Fibroblast of lung (primary cell): ENCODE measurements around the gene TMCC3. TPM values are rescaled to one million over a fixed set of nuclear protein-coding genes. Genes with fewer than 3 reads are reported as not detected.

Experiments
- DNase-seq, 2 donors: peaks; one replicate each; pipeline versions ENCODE4 v3.0.0 to v3.0.0-alpha.2; 2010; ENCODE audit warnings: low read depth in 2 of 2
- H2AFZ ChIP-seq: 2 replicates; pipeline ENCODE4 v1.5.1; 2012; ENCODE audit warnings: low read length, control low read depth, inconsistent platforms
- H3K27ac ChIP-seq: 2 replicates; pipeline ENCODE4 v1.5.1; 2011; ENCODE audit warnings: low read length, control low read depth; ENCODE audit not compliant: insufficient read depth
- H3K27me3 ChIP-seq: 2 replicates; pipeline ENCODE4 v1.5.1; 2011; ENCODE audit warnings: mild to moderate bottlenecking, low read length; ENCODE audit not compliant: control insufficient read depth, insufficient read depth
- H3K36me3 ChIP-seq: 2 replicates; pipeline ENCODE4 v1.5.1; 2011; ENCODE audit warnings: low read length; ENCODE audit not compliant: control insufficient read depth, insufficient read depth
- H3K4me1 ChIP-seq: 2 replicates; pipeline ENCODE4 v1.5.1; 2011; ENCODE audit warnings: low read length; ENCODE audit not compliant: control insufficient read depth, insufficient read depth; ENCODE audit errors: extremely low read depth
- H3K4me2 ChIP-seq: 2 replicates; pipeline ENCODE4 v1.5.1; 2011; ENCODE audit warnings: low read length, control low read depth; ENCODE audit not compliant: insufficient read depth; ENCODE audit errors: extremely low read depth
- H3K4me3 ChIP-seq, 4 experiments: fragments of 200-600 bp in 1 of 4; sonication (generic) in 1 of 4; replicated peaks in 1 of 4; 2 replicates each; pipeline ENCODE4 v1.5.1; 2011 to 2016; ENCODE audit warnings: low read length in 4 of 4, low read depth in 3 of 4, mild to moderate bottlenecking in 3 of 4, control low read depth in 2 of 4, inconsistent platforms in 1 of 4, mixed read lengths in 1 of 4; ENCODE audit not compliant: insufficient read depth in 1 of 4; ENCODE audit errors: control extremely low read depth in 1 of 4
- H3K79me2 ChIP-seq: 2 replicates; pipeline ENCODE4 v1.5.1; 2012; ENCODE audit warnings: mild to moderate bottlenecking, low read length, inconsistent platforms; ENCODE audit not compliant: control insufficient read depth, insufficient read depth
- H3K9ac ChIP-seq: 2 replicates; pipeline ENCODE4 v1.5.1; 2011; ENCODE audit warnings: mild to moderate bottlenecking, low read length, control low read depth; ENCODE audit not compliant: insufficient read depth
- H3K9me3 ChIP-seq: 2 replicates; pipeline ENCODE4 v1.5.1; 2012; ENCODE audit warnings: low read depth, low read length; ENCODE audit not compliant: control insufficient read depth, insufficient read depth
- H4K20me1 ChIP-seq: 2 replicates; pipeline ENCODE4 v1.5.1; 2011; ENCODE audit warnings: low read length; ENCODE audit not compliant: control insufficient read depth, insufficient read depth; ENCODE audit errors: extremely low read depth
- EZH2 ChIP-seq: IDR thresholded peaks from 2 replicates; pipeline ENCODE4 v1.5.1; 2012; ENCODE audit warnings: low read length, control low read depth, mild to moderate bottlenecking; ENCODE audit errors: missing control alignments
- polyA plus RNA-seq, 2 donors: library from polyadenylated mRNA; depleted of rRNA in 1 of 2; stranded (reverse) in 1 of 2; unstranded in 1 of 2; fragments of >200 nt; gene quantifications; 2 replicates each; pipeline ENCODE4 v1.2.1, GENCODE V29; 2011 to 2012; ENCODE audit warnings: missing spikeins in 1 of 2
- total RNA-seq: library from RNA; depleted of rRNA; stranded (reverse); fragments of >200 nt; gene quantifications from 2 replicates; pipeline ENCODE4 v1.2.1, GENCODE V29; 2014
- TF ChIP-seq, protein P1 (sequence below), 2 donors: IDR thresholded peaks in 1 of 2; conservative IDR thresholded peaks in 1 of 2; 1 replicate in 1 of 2; 2 replicates in 1 of 2; pipeline ENCODE4 v1.5.1; 2011 to 2012; ENCODE audit warnings: low read length in 2 of 2, control low read depth in 1 of 2, inconsistent platforms in 1 of 2, low read depth in 1 of 2, mild to moderate bottlenecking in 1 of 2

Gene TMCC3
- total and polyA plus RNA-seq, 2 donors (not counting 1 experiment from before 2014, with no cell fraction given): 0.22 to 0.33 TPM

DNA sequence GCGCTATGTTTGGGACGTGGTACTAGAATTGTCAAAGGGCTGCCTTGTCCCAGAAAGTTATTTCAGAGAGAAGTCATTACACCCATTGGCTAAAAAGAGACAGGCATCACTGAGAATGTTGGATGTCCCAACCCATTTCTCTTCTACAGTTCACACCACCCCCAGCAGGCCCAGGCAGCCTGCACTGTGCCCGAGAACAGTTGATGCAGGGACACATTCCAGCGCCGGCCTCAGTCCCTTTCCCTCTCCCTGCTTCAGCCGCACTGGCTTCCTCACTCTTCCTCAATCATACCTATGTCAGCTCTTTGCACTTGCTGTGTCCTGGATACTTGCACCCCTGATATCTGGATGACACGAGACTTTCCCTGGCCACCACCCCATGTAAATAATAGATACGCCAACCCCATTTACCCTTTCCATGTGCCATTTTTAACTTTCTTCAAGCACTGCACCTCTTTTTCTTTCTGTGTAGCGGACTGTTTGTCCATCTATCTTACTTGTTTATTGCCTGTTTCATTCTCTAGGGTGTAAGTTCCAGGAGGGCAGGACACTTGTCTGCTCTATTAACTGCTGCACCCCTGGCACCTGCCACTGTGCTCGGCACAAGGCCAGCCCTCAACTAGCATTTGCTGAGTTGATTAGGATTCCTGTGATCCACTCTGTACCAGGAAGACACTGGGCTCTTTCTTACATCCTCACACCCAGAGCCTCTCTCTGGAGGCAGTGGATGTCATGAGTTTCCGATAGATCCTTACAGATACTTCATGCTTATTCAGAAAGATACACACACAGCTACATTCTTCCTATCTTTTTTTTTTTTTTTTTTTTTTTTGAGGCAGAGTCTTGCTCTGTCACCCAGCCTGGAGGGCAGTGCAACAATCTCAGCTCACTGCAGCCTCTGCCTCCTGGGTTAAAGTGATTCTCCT, 114.1 kb downstream of the TMCC3 start:
- Histone ChIP-seq H3K9ac (no peak overlapping the region), H3K27me3 (peaks cover 2% of the 10 kb centered on the region), H4K20me1 (no peaks in the 10 kb centered on the region), H3K79me2 (no peaks in the 10 kb centered on the region), H3K4me3 (no peak overlapping the region), H3K27ac (no peak overlapping the region), H3K36me3 (no peaks in the 10 kb centered on the region), H3K4me1 (no peaks in the 10 kb centered on the region), H3K4me2 (no peak overlapping the region), H2AFZ (no peak overlapping the region), H3K9me3 (no peaks in the 10 kb centered on the region)
- no peak for DNase-seq
- TF ChIP-seq EZH2: no peak
- TF ChIP-seq, protein P1, sequence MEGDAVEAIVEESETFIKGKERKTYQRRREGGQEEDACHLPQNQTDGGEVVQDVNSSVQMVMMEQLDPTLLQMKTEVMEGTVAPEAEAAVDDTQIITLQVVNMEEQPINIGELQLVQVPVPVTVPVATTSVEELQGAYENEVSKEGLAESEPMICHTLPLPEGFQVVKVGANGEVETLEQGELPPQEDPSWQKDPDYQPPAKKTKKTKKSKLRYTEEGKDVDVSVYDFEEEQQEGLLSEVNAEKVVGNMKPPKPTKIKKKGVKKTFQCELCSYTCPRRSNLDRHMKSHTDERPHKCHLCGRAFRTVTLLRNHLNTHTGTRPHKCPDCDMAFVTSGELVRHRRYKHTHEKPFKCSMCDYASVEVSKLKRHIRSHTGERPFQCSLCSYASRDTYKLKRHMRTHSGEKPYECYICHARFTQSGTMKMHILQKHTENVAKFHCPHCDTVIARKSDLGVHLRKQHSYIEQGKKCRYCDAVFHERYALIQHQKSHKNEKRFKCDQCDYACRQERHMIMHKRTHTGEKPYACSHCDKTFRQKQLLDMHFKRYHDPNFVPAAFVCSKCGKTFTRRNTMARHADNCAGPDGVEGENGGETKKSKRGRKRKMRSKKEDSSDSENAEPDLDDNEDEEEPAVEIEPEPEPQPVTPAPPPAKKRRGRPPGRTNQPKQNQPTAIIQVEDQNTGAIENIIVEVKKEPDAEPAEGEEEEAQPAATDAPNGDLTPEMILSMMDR (conservative IDR thresholded peaks at IDR 0.05 in 1 of 2, IDR thresholded peaks at IDR 0.05 in 1 of 2; ENCODE audit: low read depth in 1 of 2, low read length in 2 of 2): no peak

DNA sequence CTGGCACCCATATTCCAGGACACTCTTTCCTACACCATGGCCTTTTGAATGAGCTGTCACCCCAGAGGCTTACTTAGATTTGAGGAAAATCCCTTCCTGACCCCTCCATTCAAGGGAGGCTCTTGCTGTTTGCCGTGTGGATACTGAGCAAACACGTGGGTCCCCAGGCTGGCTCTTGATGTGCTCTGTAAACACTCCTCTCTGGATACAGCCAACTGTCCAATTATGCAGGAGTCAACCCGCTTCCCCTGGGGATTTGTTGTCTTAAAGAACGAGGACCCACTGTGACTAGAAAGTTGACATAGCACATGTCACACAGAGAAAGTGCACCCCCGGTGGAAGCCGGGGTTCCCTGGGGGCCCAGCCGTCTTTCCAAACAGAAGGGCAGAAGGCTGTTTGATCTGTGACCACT, 114.8 kb downstream of the TMCC3 start:
- no peaks in the 10 kb centered on the region for H3K9me3 ChIP-seq
- no peak overlapping the region for H3K9ac ChIP-seq
- no peak overlapping the region for H3K4me2 ChIP-seq
- peaks cover 2% of the 10 kb centered on the region for H3K27me3 ChIP-seq
- no peak for DNase-seq
- no peaks in the 10 kb centered on the region for H3K79me2 ChIP-seq
- H3K27ac ChIP-seq: no peak overlapping the region
- TF ChIP-seq EZH2: no peak
- TF ChIP-seq, protein P1 (conservative IDR thresholded peaks at IDR 0.05 in 1 of 2, IDR thresholded peaks at IDR 0.05 in 1 of 2; ENCODE audit: low read depth in 1 of 2, low read length in 2 of 2): no peak
- no peak overlapping the region for H3K4me3 ChIP-seq
- no peaks in the 10 kb centered on the region for H3K36me3 ChIP-seq
- H2AFZ ChIP-seq: no peak overlapping the region
- no peaks in the 10 kb centered on the region for H3K4me1 ChIP-seq
- no peaks in the 10 kb centered on the region for H4K20me1 ChIP-seq

DNA sequence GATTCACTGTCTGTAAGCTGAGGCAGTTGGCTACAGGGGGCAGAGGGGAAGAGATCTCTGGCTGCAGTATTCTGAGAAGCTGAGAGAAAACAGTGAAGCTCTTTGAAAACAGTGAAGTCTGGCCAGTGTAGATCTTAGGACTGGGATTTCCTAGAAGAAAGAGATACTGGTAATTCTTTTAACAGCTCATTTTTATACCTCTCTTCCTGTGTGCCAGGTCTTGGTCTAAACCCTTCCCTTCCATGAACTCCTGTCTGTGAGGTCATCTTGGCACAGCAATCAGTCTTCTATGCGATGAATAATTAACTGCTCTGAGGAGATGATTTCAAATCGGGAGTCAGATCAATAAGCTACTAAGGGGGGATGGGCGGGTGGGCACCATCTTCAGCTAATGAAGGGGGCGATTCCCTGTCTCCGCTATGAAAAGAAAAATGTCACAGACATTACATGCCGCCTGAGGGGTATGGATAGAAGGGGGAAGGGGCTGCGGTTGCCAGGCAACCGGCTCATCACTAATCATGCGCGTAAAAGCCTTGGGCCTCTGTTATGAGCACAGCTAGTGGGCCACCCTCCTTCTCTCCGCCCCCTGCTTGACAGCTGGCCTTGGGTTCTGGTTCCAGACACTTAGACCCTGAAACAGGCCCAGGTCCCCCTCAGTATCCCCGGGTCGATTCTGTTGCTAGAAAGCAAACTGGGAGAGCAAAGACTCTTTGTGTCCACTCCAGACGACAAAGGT, 115.4 kb downstream of the TMCC3 start:
- Histone ChIP-seq H2AFZ (no peak overlapping the region), H3K9ac (no peak overlapping the region), H3K27me3 (peaks cover 2% of the 10 kb centered on the region), H3K9me3 (no peaks in the 10 kb centered on the region), H3K36me3 (no peaks in the 10 kb centered on the region), H3K4me3 (no peak overlapping the region), H3K79me2 (no peaks in the 10 kb centered on the region), H3K4me1 (no peaks in the 10 kb centered on the region), H3K27ac (no peak overlapping the region), H3K4me2 (no peak overlapping the region), H4K20me1 (no peaks in the 10 kb centered on the region)
- no peak for DNase-seq
- TF ChIP-seq EZH2: no peak
- TF ChIP-seq, protein P1 (conservative IDR thresholded peaks at IDR 0.05 in 1 of 2, IDR thresholded peaks at IDR 0.05 in 1 of 2; ENCODE audit: low read depth in 1 of 2, low read length in 2 of 2): no peak
